ENCODE results near the gene HPN.

DNA sequence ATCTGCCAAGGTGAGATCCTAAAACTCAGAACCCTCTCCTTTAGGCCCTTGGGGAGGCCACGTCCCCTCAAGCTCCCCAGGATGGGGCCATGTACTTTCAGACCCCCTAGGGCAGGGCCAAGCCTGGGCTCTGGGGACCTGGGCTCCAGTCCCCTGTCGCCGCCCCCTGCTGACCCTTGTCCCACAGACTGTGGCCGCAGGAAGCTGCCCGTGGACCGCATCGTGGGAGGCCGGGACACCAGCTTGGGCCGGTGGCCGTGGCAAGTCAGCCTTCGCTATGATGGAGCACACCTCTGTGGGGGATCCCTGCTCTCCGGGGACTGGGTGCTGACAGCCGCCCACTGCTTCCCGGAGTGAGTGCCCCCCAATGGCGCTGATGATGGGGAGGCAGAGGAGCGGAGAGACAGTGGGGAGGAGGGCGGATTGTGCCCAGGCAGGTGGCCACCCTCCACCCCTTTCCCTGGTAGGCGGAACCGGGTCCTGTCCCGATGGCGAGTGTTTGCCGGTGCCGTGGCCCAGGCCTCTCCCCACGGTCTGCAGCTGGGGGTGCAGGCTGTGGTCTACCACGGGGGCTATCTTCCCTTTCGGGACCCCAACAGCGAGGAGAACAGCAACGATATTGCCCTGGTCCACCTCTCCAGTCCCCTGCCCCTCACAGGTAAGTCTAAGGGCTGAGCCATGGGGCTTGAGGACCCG is 18.8 kb downstream of the HPN start:
- TF ChIP-seq YY1 (tag by site-specific recombination; IDR thresholded peaks at IDR 0.05) (no peak), ZNF777 (tag by site-specific recombination; IDR thresholded peaks at IDR 0.05; ENCODE audit: borderline replicate concordance) (no peak), ZNF624 (tag by site-specific recombination; IDR thresholded peaks at IDR 0.05) (no peak), ZNF292 (tag by site-specific recombination; IDR thresholded peaks at IDR 0.05; ENCODE audit: borderline replicate concordance, low read depth) (no peak), ZEB2 (tag by site-specific recombination; IDR thresholded peaks at IDR 0.05) (no peak), ZFHX2 (tag by site-specific recombination; conservative IDR thresholded peaks at IDR 0.05) (no peak), ZNF324 (tag by site-specific recombination; IDR thresholded peaks at IDR 0.05) (no peak), SETDB1 (IDR thresholded peaks at IDR 0.05; ENCODE audit: insufficient read length, low read length) (no peak)
- TF ChIP-seq, protein P1, sequence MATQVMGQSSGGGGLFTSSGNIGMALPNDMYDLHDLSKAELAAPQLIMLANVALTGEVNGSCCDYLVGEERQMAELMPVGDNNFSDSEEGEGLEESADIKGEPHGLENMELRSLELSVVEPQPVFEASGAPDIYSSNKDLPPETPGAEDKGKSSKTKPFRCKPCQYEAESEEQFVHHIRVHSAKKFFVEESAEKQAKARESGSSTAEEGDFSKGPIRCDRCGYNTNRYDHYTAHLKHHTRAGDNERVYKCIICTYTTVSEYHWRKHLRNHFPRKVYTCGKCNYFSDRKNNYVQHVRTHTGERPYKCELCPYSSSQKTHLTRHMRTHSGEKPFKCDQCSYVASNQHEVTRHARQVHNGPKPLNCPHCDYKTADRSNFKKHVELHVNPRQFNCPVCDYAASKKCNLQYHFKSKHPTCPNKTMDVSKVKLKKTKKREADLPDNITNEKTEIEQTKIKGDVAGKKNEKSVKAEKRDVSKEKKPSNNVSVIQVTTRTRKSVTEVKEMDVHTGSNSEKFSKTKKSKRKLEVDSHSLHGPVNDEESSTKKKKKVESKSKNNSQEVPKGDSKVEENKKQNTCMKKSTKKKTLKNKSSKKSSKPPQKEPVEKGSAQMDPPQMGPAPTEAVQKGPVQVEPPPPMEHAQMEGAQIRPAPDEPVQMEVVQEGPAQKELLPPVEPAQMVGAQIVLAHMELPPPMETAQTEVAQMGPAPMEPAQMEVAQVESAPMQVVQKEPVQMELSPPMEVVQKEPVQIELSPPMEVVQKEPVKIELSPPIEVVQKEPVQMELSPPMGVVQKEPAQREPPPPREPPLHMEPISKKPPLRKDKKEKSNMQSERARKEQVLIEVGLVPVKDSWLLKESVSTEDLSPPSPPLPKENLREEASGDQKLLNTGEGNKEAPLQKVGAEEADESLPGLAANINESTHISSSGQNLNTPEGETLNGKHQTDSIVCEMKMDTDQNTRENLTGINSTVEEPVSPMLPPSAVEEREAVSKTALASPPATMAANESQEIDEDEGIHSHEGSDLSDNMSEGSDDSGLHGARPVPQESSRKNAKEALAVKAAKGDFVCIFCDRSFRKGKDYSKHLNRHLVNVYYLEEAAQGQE (tag by site-specific recombination; IDR thresholded peaks at IDR 0.05), result no peak
- TF ChIP-seq, protein P2, sequence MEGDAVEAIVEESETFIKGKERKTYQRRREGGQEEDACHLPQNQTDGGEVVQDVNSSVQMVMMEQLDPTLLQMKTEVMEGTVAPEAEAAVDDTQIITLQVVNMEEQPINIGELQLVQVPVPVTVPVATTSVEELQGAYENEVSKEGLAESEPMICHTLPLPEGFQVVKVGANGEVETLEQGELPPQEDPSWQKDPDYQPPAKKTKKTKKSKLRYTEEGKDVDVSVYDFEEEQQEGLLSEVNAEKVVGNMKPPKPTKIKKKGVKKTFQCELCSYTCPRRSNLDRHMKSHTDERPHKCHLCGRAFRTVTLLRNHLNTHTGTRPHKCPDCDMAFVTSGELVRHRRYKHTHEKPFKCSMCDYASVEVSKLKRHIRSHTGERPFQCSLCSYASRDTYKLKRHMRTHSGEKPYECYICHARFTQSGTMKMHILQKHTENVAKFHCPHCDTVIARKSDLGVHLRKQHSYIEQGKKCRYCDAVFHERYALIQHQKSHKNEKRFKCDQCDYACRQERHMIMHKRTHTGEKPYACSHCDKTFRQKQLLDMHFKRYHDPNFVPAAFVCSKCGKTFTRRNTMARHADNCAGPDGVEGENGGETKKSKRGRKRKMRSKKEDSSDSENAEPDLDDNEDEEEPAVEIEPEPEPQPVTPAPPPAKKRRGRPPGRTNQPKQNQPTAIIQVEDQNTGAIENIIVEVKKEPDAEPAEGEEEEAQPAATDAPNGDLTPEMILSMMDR (tag by site-specific recombination; IDR thresholded peaks at IDR 0.05), result no peak
